DMS53 (cell line): ENCODE data around the gene PIK3R3.
"Not testable (repeated sequence)": the region's sequence is repeated elsewhere in the genome, so short reads cannot be mapped to it uniquely, and the experiment has no call there.

Experiments
- DNase-seq: peaks from one replicate; lab custom pipeline; 2025; lab: John Stamatoyannopoulos, UW

Gene PIK3R3

DNA sequence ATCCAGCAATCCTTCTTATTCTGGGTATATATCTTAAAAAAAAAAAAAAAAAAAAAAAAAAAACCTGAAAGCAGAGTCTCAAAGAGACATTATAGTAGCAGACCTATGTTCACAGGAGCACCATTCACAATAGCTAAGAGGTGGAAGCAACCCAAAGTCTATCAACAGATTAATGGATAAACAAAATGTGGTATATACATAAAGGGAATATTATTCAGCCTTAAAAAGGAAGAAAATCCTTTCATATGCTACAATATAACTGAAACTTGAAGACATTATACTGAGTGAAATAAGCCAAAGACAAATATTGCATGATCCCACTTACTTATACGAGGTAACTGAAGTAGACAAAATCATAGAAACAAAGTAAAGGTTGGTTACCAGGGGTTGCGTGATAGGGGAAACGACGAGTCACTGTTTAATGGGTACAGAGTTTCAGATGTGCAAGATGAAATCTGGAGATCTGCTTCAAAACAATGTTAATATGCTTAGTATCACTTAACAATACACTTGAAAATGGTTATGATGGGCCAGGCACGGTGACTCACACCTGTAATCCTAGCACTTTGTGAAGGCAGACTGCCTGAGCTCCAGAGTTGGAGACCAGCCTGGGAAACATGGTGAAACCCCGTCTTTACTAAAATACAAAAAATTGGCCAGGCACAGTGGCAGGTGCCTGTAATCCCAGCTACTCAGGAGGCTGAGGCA is 29.5 kb downstream of the PIK3R3 start:
- DNase-seq, result peak; percentile 100

- DNase-seq, result peak; percentile 27
These were observed 33.2 kb downstream of the PIK3R3 start for GRCh38 chr1:46099215-46099614.

DNA sequence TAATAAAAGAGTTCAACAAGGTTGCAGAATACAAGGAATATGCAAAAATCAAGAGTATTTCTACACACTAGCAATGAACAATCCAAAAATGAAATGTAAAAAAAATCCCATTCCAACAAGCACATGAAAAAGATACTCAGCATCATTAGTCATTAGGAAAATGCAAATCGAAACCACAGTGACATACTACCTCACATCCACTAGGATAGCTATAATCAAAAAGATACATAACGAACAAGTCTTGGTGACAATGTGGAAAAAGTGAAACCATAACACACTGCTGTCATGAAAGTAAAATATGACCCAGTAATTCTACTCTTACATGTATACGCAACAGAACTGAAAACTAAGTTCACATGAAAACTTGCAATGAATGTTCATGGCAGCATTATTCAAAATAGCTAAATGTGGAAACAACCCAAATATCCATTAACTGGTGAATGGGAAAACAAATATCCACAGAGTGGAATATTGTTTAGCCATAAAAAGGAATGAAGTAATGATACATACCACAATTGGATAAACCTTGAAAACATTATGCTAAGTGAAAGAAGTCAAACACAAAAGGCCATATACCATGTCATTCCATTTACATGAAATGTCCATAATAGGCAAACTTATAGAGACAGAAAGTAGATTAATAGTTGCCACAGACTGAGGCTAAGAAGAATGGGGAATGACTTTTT is 34.3 kb downstream of the PIK3R3 start:
- no peak for DNase-seq

- no peak for DNase-seq
These were observed 35.3 kb downstream of the PIK3R3 start for GRCh38 chr1:46097149-46097472.

DNA sequence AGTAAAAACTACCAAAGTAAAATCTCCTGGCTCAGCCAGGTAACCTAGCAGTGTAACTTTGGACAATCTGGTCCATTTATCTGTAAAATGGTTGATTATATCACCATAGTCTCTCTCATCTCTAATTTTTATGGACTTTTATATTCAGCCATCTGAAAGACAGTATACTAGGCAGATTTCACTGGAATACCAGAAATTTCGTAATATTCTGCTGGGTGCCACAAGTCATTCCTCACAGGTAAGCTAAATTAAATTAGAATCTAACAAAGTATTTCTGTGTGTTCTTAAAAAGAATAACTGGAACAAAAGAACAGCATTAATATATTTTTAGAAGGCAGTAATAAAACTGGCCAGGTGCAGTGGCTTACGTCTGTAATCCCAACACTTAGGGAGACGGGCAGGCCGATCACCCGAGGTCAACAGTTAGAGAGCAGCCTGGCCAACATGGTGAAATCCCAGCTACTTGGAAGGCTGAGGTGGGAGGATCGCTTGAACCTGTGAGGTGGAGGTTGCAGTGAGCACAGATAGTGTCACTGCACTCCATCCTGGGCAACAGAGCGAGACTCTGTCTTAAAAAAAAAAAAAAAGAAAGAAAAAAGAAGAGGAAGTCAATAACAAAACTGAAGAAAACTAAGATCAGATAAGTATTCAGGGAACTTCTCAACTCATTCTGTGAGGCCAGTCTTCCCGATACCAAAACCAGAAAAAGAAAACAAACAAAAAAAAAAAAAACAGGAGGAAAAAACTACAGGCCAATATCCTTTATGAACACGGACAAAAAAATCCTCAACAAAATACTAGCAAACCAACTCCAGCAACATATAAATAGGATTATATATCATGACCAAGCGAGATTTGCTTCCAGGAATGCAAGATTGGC is 35.9 kb downstream of the PIK3R3 start:
- DNase-seq, result no peak

GRCh38 chr1:46095110-46095509 is 37.3 kb downstream of the PIK3R3 start:
- not testable (repeated sequence) for DNase-seq

GRCh38 chr1:46094471-46095005 is 37.9 kb downstream of the PIK3R3 start:
- DNase-seq, result no peak

- DNase-seq, result not testable (repeated sequence)
These were observed 38.6 kb downstream of the PIK3R3 start for GRCh38 chr1:46093832-46094231.

DNA sequence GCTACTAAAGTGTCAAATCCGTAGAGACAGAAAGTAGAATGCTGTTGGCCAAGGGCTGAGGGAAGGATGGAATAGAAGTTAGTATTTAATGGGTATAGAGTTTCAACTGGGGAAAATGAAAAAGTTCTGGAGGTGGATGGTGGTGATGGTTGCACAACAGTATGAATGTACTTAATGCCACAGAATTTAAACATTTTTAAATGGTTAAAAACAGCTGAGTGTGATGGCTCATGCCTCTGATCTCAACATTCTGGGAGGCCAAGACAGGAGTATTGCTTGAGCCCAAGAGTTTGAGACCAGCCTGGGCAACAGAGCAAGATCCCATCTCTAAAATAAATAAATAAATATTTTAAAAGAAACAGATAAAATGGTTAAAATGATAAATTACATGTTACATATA is 44.5 kb downstream of the PIK3R3 start:
- DNase-seq, result no peak

GRCh38 chr1:46086576-46086975 is 45.9 kb downstream of the PIK3R3 start:
- no peak for DNase-seq

DNA sequence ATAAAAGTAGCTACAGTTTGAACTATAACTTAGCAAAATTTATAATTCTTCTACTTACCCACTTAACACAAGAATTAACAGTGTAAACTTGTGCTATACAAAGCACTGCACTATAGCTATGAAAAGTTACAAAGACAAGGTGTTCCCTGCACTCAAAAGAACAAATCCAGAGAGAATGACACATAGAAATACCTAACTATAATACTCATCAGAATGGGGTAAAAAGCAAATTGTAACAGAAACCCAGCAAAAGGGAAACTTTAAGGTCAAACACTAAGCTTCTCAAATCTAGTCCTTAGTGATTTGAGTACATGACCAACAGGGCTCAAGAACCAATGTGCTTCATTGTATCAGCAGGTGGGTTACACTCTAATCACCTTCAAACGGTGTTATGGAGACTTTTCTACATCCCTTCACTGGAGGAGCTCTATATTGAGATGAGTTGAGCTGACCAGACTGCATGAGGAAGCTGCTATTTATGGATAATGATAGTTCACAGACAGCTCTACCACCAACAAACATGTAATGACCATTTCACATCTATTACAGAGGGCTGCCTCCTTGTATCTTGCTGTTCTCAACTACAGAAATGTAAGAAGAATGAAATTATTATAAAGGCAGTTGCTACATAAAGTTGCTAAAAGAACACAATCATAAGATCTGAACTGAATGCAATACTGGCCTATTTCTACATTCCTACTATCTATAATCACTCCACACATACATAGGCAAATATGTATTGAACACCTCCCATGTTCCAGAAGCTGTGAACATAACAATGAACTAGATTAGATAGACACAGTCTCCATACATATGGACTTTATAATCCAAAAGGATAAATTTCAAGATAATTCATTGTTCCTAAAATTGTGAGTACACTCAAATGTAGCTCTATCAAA is 47.6 kb downstream of the PIK3R3 start:
- DNase-seq, result no peak

- DNase-seq, result no peak
These were observed 48.9 kb downstream of the PIK3R3 start for GRCh38 chr1:46083579-46083978.

GRCh38 chr1:46081619-46082018 is 50.8 kb downstream of the PIK3R3 start:
- DNase-seq, result no peak

- no peak for DNase-seq
These were observed 51.2 kb downstream of the PIK3R3 start for GRCh38 chr1:46081206-46081605.

DNA sequence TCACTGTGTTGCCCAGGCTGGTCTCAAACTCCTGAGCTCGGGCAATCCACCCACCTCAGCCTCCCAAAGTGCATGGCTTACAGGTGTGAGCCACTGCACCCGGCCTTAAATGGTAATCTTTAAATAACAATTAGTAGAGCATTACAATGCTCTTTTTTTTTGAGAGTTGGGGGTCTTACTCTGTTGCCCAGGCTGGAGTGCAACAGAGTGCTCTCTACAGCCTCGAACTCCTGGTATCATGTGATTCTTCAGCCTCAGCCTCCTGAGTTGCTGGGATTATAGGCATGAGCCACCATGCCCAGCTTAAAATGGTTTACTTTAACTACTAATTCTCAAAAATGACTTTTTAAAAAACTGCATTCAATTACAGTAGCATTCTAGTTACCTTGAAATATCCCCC is 52.2 kb downstream of the PIK3R3 start:
- no peak for DNase-seq

DNA sequence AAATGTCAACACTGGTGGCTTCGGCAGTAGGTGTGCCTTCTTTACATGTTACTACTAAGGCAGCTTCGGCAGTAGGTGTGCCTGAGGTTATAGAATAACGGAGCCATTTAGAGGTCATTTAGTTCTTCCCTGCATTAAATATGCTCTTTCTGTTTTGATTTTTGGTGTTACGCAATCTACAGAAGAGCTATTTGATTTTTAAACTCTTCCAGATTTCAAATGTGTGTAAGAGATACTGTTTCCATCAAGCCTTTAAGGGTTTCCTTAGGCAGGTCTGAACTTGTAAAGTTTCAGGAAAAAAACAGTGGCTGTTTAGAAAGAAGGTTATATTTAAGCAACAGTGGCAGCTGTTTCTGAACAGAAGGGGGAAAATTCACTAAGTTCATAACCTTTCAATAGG is 54.8 kb downstream of the PIK3R3 start:
- no peak for DNase-seq

- no peak for DNase-seq
These were observed 56.1 kb downstream of the PIK3R3 start for GRCh38 chr1:46076343-46076742.

DNA sequence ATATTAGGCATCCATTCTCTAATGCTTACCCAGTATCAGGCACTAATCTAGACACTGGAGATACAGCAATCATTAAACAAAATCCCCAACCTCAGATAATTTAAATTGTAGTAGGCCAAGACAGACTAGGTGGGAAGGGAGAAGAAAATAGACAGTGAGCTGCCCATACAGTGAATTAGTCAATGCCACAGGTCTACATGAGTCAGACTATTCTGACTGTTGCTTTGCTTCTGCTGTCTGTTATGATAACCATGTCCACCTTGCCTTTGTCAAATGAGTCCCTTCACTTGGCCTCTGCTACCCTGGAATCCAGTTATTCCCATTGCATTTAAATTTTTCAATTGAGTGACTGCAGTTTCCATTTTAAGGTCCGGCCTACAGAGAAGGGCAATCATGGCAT is 59.5 kb downstream of the PIK3R3 start:
- no peak for DNase-seq

DNA sequence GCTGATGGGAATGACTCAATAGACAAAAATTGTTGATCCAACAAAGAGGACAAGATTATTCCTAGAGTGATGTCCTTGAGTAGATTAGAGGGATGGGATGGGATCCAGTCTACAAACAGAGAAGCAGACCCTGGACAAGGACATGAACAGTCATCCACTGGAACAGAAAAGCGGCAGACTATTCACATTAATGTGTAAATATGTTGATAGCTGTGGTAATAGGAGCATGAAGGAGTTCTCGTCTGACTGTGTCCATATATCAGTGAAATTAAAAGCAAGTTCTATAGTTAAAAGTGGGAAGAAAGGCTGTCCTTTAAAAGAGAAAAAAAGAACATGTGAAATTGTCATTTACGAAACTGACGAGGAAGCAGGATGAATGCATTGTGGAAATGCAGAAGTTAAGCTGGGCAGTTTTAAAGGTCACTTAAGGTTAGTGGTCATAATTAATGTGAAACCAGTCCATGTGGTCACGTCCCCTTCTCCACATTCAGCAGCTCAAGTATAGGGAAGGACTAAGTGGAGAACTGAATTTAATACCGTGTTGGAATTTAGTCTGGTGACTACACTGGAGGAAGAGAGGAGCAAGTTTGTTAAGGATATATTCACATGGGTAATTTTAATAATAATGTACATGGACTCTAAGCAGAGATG is 62.1 kb downstream of the PIK3R3 start:
- no peak for DNase-seq

- no peak for DNase-seq
These were observed 63.9 kb downstream of the PIK3R3 start for GRCh38 chr1:46068525-46068924.

GRCh38 chr1:46067652-46068051 is 64.8 kb downstream of the PIK3R3 start:
- no peak for DNase-seq
